ENCODE measurements around the gene SERPINA10.

SERPINA10 gene

GRCh38 chr14:94337274-94337673 lies 44.2 kb upstream of the SERPINA10 start:
- Mint-ChIP-seq H3K4me3 (no peak overlapping the region), H3K4me1 (no peaks in the 10 kb centered on the region), H3K36me3 (ENCODE audit: low read depth) (no peaks in the 10 kb centered on the region), H3K9me3 (peaks cover 9% of the 10 kb centered on the region), H3K27ac (no peak overlapping the region), H3K27me3 (ENCODE audit: low read depth, poor library complexity) (peaks cover 15% of the 10 kb centered on the region)
- TF ChIP-seq, protein P1, sequence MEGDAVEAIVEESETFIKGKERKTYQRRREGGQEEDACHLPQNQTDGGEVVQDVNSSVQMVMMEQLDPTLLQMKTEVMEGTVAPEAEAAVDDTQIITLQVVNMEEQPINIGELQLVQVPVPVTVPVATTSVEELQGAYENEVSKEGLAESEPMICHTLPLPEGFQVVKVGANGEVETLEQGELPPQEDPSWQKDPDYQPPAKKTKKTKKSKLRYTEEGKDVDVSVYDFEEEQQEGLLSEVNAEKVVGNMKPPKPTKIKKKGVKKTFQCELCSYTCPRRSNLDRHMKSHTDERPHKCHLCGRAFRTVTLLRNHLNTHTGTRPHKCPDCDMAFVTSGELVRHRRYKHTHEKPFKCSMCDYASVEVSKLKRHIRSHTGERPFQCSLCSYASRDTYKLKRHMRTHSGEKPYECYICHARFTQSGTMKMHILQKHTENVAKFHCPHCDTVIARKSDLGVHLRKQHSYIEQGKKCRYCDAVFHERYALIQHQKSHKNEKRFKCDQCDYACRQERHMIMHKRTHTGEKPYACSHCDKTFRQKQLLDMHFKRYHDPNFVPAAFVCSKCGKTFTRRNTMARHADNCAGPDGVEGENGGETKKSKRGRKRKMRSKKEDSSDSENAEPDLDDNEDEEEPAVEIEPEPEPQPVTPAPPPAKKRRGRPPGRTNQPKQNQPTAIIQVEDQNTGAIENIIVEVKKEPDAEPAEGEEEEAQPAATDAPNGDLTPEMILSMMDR (IDR thresholded peaks at IDR 0.05) = no peak
- DNase-seq = no peak

DNA sequence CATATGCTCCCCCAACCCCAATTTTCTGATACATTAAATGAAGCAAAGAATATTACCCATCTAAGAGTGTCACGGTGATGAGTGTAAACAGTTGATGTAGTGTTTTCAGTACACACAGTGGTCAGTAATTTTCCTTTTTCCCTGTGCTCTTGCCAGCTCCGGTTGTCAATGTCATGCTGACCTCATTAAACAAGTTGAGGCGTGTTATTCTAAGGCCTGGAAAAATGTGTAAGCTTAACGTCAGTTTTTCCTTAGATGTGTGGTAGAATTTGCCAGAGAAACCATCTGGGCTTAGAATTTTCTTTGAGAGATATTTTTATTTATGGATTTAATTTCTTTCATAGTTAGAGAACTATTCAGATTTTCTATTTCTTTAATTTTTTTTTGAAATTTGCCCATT lies 41.8 kb upstream of the SERPINA10 start:
- Mint-ChIP-seq H3K36me3 (ENCODE audit: low read depth) (no peaks in the 10 kb centered on the region), H3K27me3 (ENCODE audit: low read depth, poor library complexity) (peaks cover 16% of the 10 kb centered on the region), H3K4me1 (no peaks in the 10 kb centered on the region), H3K4me3 (no peak overlapping the region), H3K27ac (no peak overlapping the region), H3K9me3 (peaks cover 9% of the 10 kb centered on the region)
- no peak for DNase-seq
- TF ChIP-seq, protein P1 (IDR thresholded peaks at IDR 0.05) = no peak

- Mint-ChIP-seq H3K9me3 (no peaks in the 10 kb centered on the region), H3K36me3 (ENCODE audit: low read depth) (no peaks in the 10 kb centered on the region), H3K4me1 (peaks cover 1% of the 10 kb centered on the region), H3K27ac (no peak overlapping the region), H3K27me3 (ENCODE audit: low read depth, poor library complexity) (peaks cover 18% of the 10 kb centered on the region), H3K4me3 (no peak overlapping the region)
- no peak for DNase-seq
- TF ChIP-seq, protein P1 (IDR thresholded peaks at IDR 0.05) = no peak
These were observed 39.5 kb upstream of the SERPINA10 start for GRCh38 chr14:94332587-94332986.

- no peaks in the 10 kb centered on the region for H3K9me3 Mint-ChIP-seq
- DNase-seq = no peak
- no peak overlapping the region for H3K4me3 Mint-ChIP-seq
- peaks cover 18% of the 10 kb centered on the region for H3K27me3 Mint-ChIP-seq (ENCODE audit: low read depth, poor library complexity)
- no peak overlapping the region for H3K27ac Mint-ChIP-seq
- H3K4me1 Mint-ChIP-seq = peaks cover 4% of the 10 kb centered on the region
- TF ChIP-seq, protein P1 (IDR thresholded peaks at IDR 0.05) = no peak
- H3K36me3 Mint-ChIP-seq (ENCODE audit: low read depth) = no peaks in the 10 kb centered on the region
These were observed 39.1 kb upstream of the SERPINA10 start for GRCh38 chr14:94332063-94332583.

- no peak for DNase-seq
- Mint-ChIP-seq H3K36me3 (ENCODE audit: low read depth) (no peaks in the 10 kb centered on the region), H3K27ac (no peak overlapping the region), H3K27me3 (ENCODE audit: low read depth, poor library complexity) (peaks cover 18% of the 10 kb centered on the region), H3K4me3 (no peak overlapping the region), H3K9me3 (no peaks in the 10 kb centered on the region), H3K4me1 (peaks cover 4% of the 10 kb centered on the region)
- TF ChIP-seq, protein P1 (IDR thresholded peaks at IDR 0.05) = no peak
These were observed 38.4 kb upstream of the SERPINA10 start for GRCh38 chr14:94331462-94331861.

GRCh38 chr14:94330857-94331256 lies 37.8 kb upstream of the SERPINA10 start:
- Mint-ChIP-seq H3K4me3 (no peak overlapping the region), H3K36me3 (ENCODE audit: low read depth) (no peaks in the 10 kb centered on the region), H3K27ac (no peak overlapping the region), H3K4me1 (peaks cover 4% of the 10 kb centered on the region), H3K27me3 (ENCODE audit: low read depth, poor library complexity) (peaks cover 18% of the 10 kb centered on the region), H3K9me3 (peaks cover 4% of the 10 kb centered on the region)
- no peak for DNase-seq
- TF ChIP-seq, protein P1 (IDR thresholded peaks at IDR 0.05) = no peak
